Measurements from ENCODE around the gene PADI3.

- TF ChIP-seq CTCF (conservative IDR thresholded peaks at IDR 0.05 in 1 of 2, IDR thresholded peaks at IDR 0.05 in 1 of 2; ENCODE audit: low read depth in 1 of 2, low read length in 2 of 2) (no peak), EZH2 (IDR thresholded peaks at IDR 0.05; ENCODE audit: low read length, missing control alignments) (no peak)
Measured at GRCh38 chr1:17208546-17208945, 40.4 kb upstream of the PADI3 start.
